HG03432 (cell line): ENCODE data around the gene MAN1A1.
"Not testable (repeated sequence)": the region's sequence is repeated elsewhere in the genome, so short reads cannot be mapped to it uniquely, and the experiment has no call there.

ENCODE experiments used
- ATAC-seq: cut with Tn5 transposase; IDR thresholded peaks from one replicate; pipeline ENCODE4 v1.9.1; 2021; ENCODE audit warnings: mild to moderate bottlenecking, moderate library complexity; ENCODE audit not compliant: unreplicated experiment

Gene MAN1A1

DNA sequence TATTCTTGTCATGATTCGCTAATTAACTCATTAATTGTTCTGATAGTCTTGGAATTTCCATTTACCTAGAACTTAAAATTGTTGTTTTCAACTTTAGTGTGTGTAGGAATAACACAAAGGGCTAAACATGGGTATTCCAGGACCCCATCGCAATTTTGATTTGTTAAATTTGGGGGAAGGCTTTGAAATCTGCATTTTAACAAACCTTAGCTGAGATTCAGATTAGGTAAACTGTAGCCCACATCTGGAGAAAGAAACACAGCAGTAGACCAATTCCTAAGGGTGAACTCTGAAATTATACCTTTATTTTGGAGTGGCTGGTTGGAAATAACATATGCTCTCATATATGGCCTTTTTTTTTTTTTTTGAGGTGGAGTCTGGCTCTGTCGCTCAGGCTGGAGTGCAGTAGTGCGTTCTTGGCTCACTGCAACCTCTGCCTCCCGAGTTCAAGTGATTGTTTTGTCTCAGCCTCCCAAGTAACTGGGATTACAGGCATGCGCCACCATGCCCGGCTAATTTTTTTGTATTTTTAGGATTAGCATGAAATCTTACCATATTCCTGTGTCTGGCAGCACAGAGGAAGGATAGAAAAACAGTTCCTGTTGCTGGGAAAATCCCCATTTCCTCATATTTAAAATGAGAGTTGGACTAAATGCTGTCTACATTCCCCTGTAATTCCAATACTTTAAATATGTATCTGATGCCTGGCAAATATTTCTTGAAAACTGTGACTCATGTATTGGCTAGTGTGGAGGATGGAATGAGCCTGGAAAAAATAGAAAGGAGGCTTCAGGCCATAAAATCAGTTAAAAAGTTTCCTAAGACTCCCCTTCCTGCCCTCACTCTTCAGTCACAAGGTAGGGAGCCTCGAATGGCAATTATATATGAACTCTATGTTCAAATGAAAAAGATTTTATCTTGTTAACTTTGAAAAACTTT is 174.4 kb downstream of the MAN1A1 start:
- ATAC-seq, result no peak

DNA sequence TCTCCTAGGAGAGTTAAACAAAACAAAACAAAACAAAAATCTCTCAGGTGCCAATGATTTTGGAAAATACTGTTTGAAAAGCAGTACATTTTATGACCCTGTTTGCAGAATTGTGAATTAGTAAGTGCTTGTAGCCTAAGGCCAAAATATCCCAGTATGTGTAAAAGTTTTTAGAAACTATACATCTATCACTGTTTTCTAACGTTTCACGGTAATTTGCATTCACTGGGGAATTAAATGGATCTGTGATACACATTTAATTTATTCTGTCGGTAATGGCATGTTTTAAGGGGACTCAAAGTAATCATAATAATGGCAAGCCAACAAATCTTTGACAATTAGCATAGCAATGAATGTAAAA is 175.5 kb downstream of the MAN1A1 start:
- ATAC-seq, result no peak

DNA sequence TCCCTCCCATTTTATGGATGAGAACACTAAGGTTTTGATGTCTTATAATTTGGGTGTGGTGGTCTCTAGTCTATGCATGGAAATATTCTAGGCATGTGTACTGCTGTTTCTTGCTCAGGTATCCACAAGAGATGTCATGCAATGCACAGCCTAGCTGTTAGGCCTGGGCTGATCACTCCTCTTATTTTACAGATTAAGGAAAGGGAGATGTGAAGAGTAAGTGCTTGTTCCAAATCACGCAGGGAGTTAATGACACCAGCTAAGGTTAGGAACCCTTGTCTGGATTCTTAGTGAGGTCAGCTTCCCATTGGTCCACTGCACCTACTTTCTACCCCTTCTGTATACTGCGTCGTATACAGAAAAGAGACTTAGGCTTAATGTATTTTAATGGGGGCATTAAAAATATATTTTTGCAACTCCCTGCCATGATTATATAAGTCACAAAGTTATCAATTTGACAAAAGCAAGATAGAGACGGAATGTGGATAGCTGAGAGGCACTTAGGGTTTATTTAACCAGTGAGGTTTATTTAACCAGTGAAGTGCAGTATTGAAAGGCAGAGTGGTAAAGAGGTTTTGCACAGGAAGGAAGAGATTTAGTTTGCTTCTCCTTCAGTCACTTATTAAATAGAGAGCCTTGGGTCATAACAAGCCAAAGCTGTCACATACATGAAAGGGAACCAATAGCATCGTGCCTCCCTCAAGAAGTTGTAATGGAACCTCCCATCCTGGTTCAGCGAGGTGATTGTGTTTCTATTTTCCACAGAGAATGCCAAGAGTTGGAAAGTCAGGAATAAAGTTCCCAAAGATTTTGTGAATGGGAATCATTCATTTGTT is 176.1 kb downstream of the MAN1A1 start:
- no peak for ATAC-seq

DNA sequence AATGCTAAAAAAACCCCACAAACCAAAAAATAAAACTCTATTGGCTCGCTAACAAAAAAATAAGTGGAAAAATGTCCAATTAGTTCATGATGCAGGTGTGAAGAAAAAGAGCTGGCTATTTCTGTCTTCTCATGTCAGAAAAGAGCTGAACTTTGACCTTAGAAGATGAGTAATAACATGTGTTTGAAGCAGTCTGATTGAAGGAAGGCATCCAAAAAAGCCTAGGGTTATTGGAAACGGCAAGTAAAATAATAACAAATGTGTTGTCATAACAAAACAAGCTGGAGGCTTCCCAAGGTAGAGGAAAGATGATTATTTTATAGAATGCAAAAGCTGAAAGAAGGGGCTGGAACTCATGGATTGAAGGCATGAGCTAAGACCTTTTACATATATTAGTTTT is 176.7 kb downstream of the MAN1A1 start:
- ATAC-seq, result no peak

DNA sequence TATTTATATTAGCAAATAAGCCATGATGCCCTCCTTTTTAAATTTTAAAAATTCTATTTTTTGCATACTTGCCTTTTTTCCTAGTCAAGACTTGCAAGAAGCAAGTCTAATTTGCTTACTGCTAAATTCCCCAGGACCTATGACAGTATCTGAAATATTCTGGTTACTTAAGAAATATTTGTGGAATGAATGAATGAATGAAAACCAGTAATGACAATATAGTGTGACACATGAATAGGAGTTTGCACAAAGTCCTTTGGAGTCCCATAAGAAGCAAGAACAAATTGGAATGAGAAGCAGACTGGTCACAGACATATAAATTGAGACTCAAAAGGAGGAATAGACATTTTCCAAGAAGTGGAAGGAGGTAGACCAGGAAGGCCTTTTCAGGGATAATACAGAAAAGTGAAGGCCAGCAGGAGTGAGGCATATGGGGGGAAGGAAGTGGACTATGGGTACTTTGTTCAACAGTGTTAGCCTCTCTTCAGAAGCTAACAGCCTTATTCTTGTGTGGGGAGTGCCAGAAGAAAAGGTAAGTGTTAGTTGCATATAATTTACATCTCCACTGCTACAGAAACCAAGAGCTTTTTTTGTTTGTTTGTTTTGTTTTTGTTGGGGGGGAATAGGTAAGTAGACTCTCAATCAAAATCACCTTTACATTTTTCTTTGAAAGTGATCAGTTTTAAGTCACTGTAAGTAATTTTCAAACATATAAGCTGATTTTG is 177.5 kb downstream of the MAN1A1 start:
- no peak for ATAC-seq

DNA sequence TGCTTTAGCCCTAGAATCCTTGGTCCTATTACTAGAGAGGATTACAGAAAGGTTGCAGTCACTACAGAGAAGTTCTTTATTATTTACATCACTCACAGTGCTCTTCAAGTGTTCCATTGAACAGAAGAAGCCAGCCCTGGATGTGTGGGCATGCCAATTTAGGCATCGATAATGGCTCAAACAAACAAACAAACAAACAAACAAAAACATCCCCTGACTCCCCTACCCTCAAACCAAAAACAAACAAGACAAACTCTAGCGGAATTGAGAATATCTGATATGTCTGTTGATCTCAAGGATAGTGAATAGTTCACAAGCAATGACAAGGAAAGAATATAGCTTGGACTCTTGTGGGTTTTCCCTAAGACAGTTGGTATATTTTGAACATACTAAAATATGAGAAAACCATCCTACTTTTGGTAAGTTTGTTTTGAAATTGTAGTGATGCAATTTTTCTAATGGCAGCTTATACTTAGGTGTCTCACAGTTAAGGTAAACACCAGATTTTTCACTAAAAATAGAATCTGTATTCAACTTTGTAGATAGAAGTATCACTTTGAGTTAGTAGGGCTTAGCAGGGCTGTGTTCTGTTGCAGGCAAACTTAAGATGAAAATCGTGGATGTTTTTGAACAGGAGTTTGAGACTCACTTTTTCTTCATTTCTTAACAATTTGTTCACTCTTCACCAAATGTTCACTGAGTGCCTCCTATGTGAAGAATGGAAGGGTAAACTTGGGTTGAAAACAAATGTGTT is 178.3 kb downstream of the MAN1A1 start:
- ATAC-seq, result no peak

DNA sequence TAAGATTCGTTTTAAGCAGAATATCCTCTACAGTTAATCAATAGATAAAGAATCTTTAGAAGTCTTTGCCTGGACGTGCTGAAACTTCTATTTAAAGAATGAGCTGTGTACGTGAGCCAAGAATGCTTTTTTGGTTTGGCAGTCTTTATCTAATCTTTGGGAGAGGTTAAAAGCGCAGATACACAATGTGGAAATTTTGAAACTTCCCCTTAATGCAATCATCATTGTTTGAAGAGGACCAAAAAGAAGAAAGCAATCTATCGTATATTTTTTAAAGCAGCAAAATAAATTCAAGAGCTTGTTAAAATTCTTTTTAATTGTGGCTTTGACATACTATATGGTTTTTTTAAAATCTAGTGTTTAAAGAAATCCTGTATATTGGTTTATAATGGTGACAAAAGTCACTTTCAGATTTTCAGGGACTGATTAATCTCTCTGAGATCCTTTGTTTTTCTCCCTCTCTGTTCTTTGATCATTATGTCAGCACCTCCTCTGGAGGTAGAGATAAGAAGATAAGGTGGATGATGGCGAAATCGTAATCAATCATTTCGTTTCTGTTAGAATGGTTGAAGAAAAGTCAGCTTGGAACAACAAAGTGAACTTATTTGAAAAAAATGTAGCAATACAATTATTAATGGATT is 179.0 kb downstream of the MAN1A1 start:
- no peak for ATAC-seq

DNA sequence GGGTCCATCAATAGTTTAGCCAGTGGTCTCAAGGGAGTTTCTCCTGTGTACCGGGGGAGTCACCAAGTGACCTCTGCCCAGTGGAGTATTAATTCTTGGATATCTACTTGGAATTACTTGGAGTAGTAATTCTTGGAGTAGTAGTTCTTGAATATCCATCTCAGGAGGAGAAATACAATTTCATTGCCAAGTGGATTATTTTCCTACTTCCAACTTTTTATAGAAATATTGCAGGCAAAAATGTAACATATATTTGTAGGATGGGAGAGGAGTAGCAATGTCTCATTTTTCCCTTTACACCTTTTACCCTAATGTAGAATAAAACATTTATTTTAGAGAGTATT is 179.5 kb downstream of the MAN1A1 start:
- ATAC-seq, result no peak

DNA sequence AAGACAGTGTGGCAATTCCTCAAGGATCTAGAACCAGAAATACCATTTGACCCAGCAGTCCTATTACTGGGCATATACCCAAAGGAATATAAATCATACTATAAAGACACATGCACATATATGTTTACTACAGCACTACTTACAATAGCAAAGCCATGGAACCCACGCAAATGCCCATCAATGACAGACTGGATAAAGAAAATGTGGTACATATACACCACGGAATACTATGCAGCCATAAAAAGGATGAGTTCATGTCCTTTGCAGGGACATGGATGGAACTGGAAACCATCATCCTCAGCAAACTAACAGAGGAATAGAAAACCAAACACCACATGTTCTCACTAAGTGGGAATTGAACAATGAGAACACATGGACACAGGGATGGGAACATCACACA is 180.2 kb downstream of the MAN1A1 start:
- ATAC-seq, result not testable (repeated sequence)

DNA sequence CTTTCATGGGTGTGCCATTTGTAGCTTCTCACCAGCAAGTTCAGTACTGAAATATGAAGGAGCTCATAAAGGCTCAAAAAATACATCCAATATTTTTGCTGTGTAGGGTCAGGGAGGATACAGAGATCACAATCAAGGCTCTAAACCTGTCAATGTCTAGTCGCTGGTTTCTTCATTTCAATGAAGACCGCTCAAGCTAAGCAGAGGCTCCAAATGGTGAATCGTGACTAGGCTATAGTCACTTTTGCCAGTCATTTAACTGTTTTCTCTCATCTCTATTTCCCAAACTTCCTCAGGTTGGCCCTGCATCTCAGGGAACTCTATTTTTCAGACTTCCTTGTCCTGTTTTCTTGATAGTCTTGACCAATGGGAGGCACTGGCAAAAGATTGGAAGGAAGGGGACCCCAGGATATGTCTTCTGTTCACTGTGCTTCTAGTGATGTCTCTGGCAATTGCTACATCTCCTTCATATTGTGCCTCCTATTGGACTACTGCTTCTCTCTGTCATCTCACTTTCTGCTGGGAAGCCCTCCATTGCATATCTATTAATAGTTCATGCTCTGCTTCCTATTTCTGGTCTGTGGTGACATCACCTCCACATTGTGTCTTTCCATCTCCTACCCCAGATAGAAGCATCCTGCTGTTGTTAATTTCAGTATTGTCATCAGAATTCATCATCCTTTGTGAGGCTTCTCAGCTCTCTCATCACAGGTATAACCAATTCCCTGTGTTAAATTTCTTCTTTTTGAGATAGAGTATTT is 183.4 kb downstream of the MAN1A1 start:
- no peak for ATAC-seq

DNA sequence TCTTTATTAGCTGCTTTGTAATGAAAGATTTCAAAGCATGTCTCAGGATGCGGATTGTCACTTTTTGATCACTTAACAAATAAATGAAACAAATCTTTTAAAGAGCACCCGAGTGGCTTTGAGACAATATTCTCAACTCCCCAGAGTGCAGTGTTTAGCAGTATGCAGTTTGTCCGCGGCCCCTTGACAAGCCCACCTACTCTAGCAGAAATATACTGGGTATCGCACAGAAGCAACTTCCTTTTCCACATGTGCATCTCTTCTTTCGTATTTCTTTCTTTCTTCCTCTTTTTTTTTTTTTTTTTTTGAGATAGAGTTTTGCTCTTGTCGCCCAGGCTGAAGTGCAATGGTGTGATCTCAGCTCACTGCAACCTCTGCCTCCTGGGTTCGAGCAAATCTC is 186.6 kb downstream of the MAN1A1 start:
- ATAC-seq, result no peak

DNA sequence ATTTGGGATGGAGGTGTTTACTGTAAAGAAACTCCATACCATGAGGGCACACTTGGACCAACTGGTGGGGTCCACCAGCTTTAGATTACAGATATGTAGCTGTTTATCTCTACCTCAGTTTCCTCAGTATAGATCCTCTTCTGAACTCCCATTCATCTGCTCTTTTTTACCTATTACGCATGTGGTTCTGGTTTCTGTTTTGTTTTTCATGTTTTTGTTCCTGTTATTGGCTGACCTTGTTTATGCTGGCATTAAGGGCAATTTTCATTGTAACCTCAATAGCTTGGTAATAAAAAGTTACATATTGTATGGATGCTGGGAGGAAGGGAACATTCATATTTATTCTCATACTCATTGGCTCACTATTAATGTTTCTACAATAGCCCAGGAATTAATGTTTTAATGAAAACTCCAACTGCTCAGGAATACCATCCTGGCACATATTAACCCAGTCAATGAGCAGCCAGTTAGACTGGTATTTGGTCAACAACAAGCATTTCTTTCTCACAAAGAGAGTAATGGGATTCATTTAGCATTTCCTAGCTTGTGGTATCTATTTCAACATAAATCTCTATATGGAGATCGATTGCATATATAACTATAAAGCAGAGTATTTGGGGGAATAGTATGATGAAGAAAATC is 187.3 kb downstream of the MAN1A1 start:
- peak; percentile 74 for ATAC-seq

DNA sequence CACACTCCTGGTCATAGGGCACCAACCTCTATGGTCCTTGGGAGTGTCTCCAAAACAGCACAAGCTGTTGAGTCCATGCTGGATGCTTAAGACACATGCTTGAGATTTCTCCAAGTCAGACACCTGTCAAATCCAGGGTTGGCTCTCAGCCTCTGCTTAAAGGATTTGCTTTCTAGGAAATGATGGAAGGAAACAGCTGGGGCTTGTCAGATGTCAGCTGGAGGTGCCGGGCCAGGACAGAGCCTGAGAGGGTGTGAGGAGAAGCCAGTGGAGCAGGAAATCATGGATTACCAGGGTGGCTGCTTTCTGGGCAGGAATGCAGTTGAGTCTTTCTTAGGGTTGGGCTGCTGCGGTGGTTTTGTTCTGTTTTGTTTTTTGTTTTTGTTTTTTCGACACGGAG is 188.1 kb downstream of the MAN1A1 start:
- ATAC-seq, result no peak

DNA sequence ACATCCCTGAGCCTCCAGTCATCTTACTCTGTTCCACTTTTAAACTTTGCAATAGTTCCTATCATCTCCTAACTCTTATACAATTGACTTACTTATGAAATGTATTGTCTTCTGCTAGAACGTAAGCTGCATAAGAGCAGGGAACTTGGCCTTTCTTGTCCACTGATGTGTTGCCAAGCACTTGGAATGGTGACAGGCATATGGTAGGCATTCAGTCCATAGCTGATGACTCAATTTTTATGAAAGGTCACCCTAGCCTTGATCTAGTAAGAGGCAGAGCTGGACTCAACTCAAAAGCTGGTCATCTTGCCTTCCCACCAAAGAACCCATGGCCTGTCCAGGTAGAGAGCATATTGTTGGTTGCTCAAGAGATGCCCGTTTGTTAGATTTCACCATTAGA is 188.7 kb downstream of the MAN1A1 start:
- no peak for ATAC-seq

DNA sequence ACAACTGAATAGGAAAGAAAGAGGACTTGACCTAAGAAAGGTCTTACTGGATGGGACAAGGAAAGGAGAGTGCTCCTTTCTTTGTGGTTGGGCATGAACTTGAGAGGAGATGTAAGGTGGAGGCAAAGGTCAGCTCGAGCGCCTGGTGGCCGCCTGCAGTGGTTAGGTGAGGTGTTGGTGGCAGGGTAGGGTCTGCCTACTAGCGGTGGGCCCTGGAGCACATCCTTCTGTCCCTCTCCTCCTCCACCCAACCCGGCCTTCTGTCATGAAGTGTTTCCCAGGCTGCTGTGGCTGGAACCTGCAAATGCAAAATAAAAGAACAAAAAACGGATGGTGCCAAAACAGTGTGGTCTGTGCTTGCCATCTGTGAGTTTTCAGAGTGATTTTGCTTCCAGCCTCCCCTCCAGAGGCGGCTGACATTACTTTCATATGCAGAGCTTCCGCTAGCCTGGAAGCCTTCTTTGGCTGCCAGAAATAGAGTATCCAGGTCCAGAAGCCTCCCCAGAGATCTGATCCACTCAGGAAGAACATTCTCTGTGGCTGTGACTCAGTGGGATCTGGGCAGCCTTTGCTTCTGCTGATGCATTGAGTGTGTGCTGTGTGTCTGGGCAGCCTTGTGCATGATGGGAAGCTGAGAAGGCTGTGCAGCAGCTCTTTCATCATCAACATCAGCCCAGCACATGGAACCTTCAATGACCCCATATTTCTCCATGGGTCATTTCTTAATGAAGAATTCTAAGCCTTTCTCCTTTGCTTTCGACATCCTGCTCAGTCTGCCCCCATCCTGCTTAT is 191.3 kb downstream of the MAN1A1 start:
- no peak for ATAC-seq

DNA sequence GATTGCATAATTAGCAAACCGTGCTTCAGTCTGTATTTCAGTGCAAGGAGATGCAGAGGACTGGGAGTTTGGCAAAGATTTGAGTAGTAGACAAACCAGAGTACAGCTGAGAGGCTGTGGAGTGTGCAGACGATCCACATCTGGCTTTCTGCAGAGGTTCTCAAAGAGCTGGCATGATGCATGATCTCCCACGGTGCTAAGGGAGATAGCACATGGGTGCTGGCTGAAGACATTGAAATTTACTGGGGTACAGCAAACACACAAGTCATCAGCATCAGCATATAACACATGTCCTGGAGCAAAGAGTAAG is 192.1 kb downstream of the MAN1A1 start:
- no peak for ATAC-seq

DNA sequence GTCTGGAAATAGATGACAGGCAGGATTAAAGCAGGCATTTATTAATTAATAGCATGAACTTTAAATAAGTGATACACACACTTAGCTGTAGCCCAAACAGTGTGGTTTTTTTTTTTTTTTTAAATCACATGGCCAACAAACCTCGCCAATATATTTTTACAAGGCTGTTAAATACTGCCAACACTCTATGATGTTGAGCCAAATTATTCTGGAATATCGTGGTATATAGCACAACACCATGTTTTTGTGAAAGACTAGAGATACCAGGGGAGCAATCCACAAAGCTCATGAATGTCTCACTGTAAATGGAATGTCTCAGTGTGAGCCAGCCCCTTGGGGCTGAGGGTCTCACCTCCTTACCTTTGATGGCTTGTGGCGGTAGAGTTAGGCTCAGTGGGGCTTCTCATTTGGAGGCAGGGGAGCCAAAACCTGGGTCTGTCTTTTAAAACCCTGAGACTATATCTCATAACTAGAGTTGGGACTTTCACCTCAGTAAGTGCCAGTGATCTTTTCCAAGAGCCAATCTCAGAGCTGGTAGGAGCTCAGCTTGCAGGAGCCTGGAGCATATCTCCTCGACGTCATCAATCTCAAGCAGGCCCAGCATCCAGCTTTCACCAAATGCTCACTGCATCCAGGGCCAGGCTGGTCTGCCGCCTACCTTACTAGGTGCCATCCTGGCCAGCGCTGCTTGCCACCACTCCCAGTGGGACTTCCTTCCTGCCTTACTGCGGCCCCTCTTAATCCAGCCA is 192.6 kb downstream of the MAN1A1 start:
- ATAC-seq, result no peak

DNA sequence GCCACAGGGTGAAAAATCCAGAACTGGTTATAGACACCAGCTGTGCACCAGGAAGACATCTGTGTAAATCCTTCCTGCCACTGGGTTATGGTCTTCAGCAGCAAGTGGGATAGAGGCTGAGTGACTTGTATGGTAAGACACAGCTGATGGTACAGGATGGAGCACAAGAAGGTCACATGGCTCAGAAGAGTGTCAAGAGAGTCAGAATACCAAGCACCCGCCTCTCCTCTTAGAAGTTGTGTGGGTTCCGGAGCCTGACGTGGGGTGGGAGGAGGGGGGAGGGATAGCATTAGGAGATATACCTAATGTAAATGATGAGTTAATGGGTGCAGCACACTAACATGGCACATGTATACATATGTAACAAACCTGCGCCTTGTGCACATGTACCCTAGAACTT is 193.5 kb downstream of the MAN1A1 start:
- ATAC-seq, result not testable (repeated sequence)
